Femur (tissue), 1 donor: ENCODE measurements around the gene ARHGEF10L.
"Not testable (repeated sequence)": the region's sequence is repeated elsewhere in the genome, so short reads cannot be mapped to it uniquely, and the experiment has no call there.

Source experiments
- DNase-seq: peaks from one replicate; pipeline ENCODE4 v3.0.0-alpha.2; 2017

ARHGEF10L gene

DNA sequence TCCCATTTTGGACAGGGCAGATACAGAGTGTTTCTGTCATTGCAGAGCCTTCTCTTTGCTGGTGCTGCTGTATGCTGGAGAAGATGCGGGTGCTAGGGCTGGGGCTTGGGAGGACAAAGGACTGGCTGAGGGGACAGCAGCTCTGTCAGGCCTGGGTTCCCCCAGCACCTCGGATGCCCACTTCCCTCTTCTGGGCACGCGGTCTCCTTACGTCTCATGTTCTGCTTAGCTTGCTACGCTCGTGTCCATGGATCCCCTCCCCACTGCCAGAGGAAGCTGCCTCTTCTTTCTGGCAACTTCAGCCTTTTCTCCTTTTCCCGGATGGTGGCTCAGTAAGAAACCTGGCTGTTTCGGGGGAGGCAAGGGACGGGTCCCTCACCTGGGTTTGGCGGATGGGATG, 75.7 kb downstream of the ARHGEF10L start:
- no peak for DNase-seq

GRCh38 chr1:17615959-17616358, 76.5 kb downstream of the ARHGEF10L start:
- no peak for DNase-seq

- no peak for DNase-seq
These were observed 77.3 kb downstream of the ARHGEF10L start for GRCh38 chr1:17616731-17617279.

- DNase-seq: peak; percentile 54
These were observed 78.5 kb downstream of the ARHGEF10L start for GRCh38 chr1:17617787-17618557.

DNA sequence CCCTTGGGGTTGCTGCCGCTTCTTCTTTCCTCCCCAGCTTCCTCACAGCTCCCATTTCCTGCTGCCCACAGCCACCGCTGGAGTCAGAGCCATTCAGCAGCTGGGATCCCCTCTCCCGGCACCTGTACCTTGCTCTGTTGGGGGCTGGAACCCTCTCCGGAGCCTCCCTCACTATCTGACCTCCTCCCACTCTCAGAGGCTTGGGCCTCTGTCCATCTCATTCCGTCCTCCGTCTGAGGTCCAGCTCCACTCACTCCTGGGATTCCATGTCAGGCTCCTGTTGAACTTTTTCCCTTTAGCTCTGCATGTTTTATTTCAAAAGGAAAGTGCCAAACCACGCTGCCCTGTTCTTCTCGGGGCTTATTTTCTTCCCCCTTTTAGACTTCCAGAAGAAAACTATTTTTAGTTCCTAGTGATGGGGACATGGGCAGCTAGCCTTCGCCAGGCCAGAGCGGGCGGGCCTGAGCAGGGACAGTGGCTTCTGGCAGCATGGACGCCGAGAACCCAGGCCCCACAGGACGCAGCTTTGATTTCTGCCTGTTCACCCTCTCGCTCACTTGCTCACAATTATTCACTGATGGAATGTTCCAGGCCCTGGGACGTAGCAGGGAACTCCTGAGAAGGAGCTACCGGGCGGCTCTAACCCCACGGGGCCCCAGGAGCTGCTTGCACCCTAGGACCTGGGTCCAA, 79.2 kb downstream of the ARHGEF10L start:
- DNase-seq: no peak

DNA sequence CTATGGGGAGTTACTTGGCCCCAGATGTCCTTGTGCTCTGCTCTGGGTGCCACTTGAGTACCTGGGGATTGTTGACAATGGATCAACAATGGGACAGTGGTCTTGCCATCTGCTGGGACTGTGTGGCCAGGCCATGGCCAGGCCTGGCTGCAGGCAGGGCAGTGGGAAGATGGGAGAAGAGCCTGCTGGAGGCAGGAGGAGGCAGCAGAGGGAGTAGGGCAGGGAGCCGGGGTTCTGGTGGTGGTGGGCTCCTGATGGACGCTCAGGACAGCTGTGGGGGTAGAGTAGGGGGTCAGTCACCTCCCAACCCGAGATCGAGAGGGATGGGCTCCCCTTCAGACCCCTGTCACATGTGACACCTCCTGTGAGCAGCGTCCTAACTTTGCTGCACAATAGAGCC, 81.0 kb downstream of the ARHGEF10L start:
- DNase-seq: no peak

- DNase-seq: no peak
These were observed 82.2 kb downstream of the ARHGEF10L start for GRCh38 chr1:17621691-17622090.

DNA sequence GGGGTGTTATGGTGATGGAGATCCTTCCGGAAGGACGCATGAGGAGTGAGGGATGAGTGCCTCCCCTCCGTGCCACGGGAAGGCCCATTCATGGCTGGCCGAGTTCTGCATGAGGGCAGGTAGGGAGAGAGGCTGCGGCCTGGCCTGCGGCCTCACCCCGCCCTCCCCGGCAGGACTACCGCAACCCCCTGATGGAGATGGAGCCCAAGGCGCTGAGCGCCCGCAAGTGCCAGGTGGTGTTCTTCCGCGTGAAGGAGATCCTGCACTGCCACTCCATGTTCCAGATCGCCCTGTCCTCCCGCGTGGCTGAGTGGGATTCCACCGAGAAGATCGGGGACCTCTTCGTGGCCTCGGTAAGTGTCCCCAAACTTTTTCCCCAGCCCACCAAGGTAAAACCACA, 83.3 kb downstream of the ARHGEF10L start:
- no peak for DNase-seq

GRCh38 chr1:17624611-17625233, 85.2 kb downstream of the ARHGEF10L start:
- no peak for DNase-seq

GRCh38 chr1:17627239-17628052, 87.9 kb downstream of the ARHGEF10L start:
- DNase-seq: no peak

DNA sequence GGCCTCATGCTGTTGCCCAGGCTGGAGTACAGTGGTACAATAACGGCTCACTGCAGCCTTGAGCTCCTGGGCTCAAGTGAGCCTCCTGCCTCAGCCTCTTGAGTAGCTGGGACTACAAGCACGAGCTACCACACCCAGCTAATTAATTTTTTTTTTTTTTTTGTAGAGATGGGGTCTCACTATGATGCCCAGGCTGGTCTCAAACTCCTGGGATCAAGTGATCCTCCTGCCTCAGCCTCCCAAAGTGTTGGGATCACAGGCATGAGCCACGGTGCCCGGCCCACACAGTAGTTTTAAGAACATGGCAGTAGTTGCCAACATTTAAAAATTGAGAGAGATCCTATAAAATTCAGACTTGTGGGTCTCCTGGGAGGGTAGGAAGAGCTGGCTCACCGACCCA, 89.5 kb downstream of the ARHGEF10L start:
- not testable (repeated sequence) for DNase-seq

DNA sequence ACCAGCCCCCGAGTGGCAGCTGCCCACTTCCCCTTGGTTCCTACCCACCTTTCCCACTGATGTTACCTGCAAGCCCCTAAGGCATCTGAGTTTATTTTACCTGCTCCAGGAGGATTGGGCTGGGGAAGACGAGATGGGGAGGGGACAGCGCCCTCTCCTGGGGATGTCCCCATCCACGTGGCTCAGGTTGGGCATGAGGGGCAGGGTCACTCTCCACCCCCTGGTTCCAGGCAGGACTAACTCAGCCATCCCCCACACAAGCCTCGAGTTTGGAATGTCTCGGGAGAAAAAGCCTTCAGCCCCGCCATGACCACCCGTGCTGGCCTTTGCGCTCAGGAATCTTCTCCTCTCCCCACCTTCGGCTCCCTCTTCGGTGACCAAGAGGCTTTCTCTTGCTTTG, 90.0 kb downstream of the ARHGEF10L start:
- no peak for DNase-seq

GRCh38 chr1:17630048-17630830, 90.7 kb downstream of the ARHGEF10L start:
- peak; percentile 64 for DNase-seq

- DNase-seq: no peak
These were observed 91.5 kb downstream of the ARHGEF10L start for GRCh38 chr1:17630986-17631385.

DNA sequence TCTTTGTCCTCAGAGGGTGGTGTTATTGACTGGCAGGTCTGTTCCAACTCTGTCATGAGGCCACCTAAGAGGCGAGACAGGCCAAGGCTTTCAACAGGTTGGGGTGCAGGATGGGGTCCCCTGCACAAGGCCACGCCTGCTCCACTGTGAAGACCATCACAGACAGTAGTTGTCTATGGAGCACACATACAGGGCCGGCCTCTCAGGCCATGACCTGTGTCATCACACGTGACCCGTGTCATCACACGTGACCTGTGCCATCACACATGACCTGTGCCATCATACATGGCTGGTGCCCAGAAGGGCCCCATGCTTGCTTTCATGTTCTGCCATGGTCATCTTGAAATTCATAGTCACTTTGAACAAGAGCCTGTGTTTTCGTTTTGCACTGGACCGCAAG, 91.9 kb downstream of the ARHGEF10L start:
- no peak for DNase-seq

DNA sequence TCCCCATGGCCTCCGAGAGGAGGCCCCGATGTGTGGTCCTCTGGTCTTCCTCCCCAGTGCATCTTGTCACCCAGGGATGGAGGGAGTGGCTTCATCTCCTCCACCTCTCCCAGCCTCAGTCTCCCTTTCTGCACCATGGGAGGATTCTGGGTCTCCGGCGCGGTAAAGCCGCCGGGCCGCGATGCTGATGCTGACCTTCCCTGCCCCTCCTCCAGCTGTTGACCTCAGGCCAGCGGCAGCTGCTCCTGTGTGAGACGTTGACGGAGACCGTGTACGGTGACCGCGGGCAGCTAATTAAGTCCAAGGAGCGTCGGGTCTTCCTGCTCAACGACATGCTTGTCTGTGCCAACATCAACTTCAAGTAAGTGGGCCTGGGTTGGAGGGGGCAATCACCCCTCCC, 92.6 kb downstream of the ARHGEF10L start:
- DNase-seq: no peak

DNA sequence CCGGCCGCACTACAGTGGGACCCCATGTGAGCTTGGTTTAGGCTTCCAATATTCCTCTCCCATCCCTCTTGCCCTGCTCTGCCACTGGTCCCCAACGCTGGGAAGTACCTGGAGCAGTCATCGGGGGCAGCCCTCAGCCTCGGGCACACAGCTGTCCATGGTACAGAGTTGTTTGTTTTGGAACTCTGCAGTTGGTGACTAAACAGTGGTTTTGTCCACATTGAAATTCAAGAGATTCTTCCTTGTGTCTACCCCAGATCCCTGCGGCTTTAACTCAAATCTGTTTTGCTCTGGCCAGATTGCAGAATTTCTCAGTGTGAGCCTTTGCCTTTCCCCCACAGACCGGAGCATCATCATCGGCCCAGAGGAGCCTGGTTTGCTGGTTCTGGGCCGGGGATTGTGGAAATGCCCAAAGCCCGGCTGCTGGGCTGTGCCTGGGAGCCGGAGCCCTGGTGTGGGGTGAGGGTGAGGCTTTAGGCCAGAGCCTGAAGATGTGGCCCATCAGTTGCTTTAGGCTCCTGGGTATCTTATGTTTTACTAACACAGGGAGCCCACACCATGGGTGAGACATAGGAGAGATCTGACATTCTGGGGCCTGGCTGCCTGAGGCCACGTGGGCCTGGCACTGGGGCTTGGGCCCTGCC, 93.2 kb downstream of the ARHGEF10L start:
- no peak for DNase-seq

DNA sequence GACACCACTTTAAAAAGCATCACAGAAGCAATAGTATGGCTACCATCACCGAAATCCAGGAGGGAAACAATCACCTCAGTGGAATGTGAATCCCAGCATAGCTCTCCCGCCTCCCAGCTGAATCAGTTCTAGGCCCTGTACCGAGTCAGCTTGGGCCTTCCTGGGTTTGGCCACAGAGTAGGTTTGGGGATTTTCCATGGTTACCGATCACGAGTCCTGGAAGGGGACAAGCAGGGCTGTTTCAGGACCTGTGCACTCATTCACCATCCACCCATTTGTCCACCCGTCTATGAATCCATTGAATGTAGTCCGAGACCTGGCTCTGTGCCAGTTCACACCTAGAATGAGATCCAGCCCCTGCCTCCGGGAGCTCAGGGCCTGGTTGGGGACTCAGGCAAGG, 94.2 kb downstream of the ARHGEF10L start:
- DNase-seq: no peak

- DNase-seq: no peak
These were observed 95.8 kb downstream of the ARHGEF10L start for GRCh38 chr1:17635276-17635675.

- peak; percentile 49 for DNase-seq
These were observed 96.3 kb downstream of the ARHGEF10L start for GRCh38 chr1:17635811-17636210.

DNA sequence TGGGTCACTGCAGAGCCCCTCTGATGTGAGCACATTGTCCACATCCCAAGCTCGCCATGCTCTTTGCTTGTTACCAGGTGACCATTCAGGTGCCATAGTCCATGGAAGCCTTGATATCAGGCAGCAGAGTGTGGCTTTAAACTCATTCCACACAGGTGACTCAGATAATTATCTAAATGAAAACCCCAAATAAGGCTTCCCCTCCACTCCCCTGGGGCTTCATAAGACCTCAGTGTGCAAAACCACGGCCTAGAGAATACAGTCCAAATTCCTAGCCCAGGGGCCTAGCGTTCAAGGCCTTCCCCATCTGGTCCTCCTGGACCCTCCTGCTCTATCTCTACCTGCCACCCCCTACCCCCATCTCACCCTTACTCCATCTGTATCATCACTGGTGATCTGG, 97.1 kb downstream of the ARHGEF10L start:
- no peak for DNase-seq
